Mesothelial cell of epicardium (in vitro differentiated cells): ENCODE results near the gene CLDN5. TPM values are rescaled to one million over a fixed set of nuclear protein-coding genes. Genes with fewer than 3 reads are reported as not detected.

Source experiments
- DNase-seq, 2 experiments: peaks; one replicate each; pipeline ENCODE4 v3.0.0; 2021; ENCODE audit warnings: low spot score in 2 of 2; ENCODE audit not compliant: unreplicated experiment in 2 of 2
- H3K27ac Mint-ChIP-seq: 2 replicates; pipeline ENCODE4 v1.8.0; 2021; ENCODE audit warnings: mixed read lengths
- H3K27me3 Mint-ChIP-seq: 2 replicates; pipeline ENCODE4 v1.8.0; 2021; ENCODE audit warnings: low read depth, mixed read lengths
- H3K36me3 Mint-ChIP-seq: 2 replicates; pipeline ENCODE4 v1.8.0; 2021; ENCODE audit warnings: mixed read lengths
- H3K4me1 Mint-ChIP-seq: 2 replicates; pipeline ENCODE4 v1.8.0; 2021; ENCODE audit warnings: mixed read lengths
- H3K4me3 Mint-ChIP-seq: 2 replicates; pipeline ENCODE4 v1.8.0; 2021; ENCODE audit warnings: mild to moderate bottlenecking, moderate library complexity, mixed read lengths
- H3K9me3 Mint-ChIP-seq: 2 replicates; pipeline ENCODE4 v1.8.0; 2021; ENCODE audit warnings: mixed read lengths
- total RNA-seq: library from RNA; stranded (reverse); gene quantifications from 3 replicates; pipeline ENCODE4 v1.2.1, GENCODE V29; 2021
- TF ChIP-seq, protein P1 (sequence below): fragments of 200-600 bp; sonication (generic); IDR thresholded peaks from one replicate; pipeline ENCODE4 v1.5.0; 2021; ENCODE audit warnings: antibody characterized with exemption; ENCODE audit not compliant: unreplicated experiment

CLDN5 gene
- total RNA-seq, 1 donor from 2014 or later: not detected

GRCh38 chr22:19510919-19511341 is 13.3 kb downstream of the CLDN5 start:
- Mint-ChIP-seq H3K9me3 (peaks cover 8% of the 10 kb centered on the region), H3K36me3 (peaks cover 29% of the 10 kb centered on the region), H3K4me1 (no peaks in the 10 kb centered on the region), H3K27ac (no peak overlapping the region), H3K27me3 (no peaks in the 10 kb centered on the region), H3K4me3 (no peak overlapping the region)
- TF ChIP-seq, protein P1, sequence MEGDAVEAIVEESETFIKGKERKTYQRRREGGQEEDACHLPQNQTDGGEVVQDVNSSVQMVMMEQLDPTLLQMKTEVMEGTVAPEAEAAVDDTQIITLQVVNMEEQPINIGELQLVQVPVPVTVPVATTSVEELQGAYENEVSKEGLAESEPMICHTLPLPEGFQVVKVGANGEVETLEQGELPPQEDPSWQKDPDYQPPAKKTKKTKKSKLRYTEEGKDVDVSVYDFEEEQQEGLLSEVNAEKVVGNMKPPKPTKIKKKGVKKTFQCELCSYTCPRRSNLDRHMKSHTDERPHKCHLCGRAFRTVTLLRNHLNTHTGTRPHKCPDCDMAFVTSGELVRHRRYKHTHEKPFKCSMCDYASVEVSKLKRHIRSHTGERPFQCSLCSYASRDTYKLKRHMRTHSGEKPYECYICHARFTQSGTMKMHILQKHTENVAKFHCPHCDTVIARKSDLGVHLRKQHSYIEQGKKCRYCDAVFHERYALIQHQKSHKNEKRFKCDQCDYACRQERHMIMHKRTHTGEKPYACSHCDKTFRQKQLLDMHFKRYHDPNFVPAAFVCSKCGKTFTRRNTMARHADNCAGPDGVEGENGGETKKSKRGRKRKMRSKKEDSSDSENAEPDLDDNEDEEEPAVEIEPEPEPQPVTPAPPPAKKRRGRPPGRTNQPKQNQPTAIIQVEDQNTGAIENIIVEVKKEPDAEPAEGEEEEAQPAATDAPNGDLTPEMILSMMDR: no peak
- DNase-seq: no peak

- Mint-ChIP-seq H3K27me3 (no peaks in the 10 kb centered on the region), H3K4me3 (no peak overlapping the region), H3K36me3 (peaks cover 24% of the 10 kb centered on the region), H3K4me1 (no peaks in the 10 kb centered on the region), H3K27ac (no peak overlapping the region), H3K9me3 (peaks cover 8% of the 10 kb centered on the region)
- DNase-seq: no peak
- TF ChIP-seq, protein P1: no peak
Measured at GRCh38 chr22:19509923-19510322, 14.3 kb downstream of the CLDN5 start.

DNA sequence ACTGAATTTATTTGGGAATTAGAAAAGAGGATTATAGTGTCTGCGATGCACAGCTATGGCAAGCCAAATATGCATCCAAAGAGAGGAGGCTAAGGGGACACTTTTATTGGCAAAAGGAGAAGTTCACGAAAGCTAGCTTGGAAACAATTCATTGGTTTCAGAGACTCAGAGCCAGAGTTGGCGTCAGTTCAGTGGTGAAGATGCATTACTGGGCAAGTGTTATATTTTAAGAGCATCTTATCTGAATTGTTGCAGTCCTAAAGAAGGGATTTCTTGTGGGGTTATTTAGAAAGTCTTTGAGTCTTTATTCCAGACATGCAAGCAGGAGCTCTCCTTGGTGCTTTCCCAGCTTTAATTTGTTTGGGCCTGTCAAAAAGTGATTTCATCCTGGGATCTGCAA is 15.0 kb downstream of the CLDN5 start:
- no peak overlapping the region for H3K27ac Mint-ChIP-seq
- TF ChIP-seq, protein P1: no peak

GRCh38 chr22:19508024-19508776 is 16.0 kb downstream of the CLDN5 start:
- Mint-ChIP-seq H3K4me1 (no peaks in the 10 kb centered on the region), H3K27ac (no peak overlapping the region), H3K9me3 (no peaks in the 10 kb centered on the region), H3K36me3 (peaks cover 12% of the 10 kb centered on the region), H3K4me3 (no peak overlapping the region), H3K27me3 (no peaks in the 10 kb centered on the region)
- no peak for DNase-seq
- TF ChIP-seq, protein P1: no peak

More for the DNA sequence above, 15.0 kb downstream of the CLDN5 start:
- H3K36me3 Mint-ChIP-seq: peaks cover 21% of the 10 kb centered on the region
- H3K9me3 Mint-ChIP-seq: peaks cover 8% of the 10 kb centered on the region
- no peak overlapping the region for H3K4me3 Mint-ChIP-seq
- H3K27me3 Mint-ChIP-seq: no peaks in the 10 kb centered on the region
- no peaks in the 10 kb centered on the region for H3K4me1 Mint-ChIP-seq
- no peak for DNase-seq

- Mint-ChIP-seq H3K4me3 (no peak overlapping the region), H3K36me3 (peaks cover 7% of the 10 kb centered on the region), H3K27me3 (no peaks in the 10 kb centered on the region), H3K27ac (no peak overlapping the region), H3K4me1 (no peaks in the 10 kb centered on the region), H3K9me3 (no peaks in the 10 kb centered on the region)
- TF ChIP-seq, protein P1: no peak
- no peak for DNase-seq
Measured at GRCh38 chr22:19507534-19507861, 16.7 kb downstream of the CLDN5 start.
